Caco-2 (cell line): Measurements from ENCODE around the gene CNKSR3. TPM values are rescaled to one million over a fixed set of nuclear protein-coding genes. Genes with fewer than 3 reads are reported as not detected.

Source experiments
- BruUV-seq: library from RNA; stranded (reverse); fragments of 400-500 nt; replicated peaks from 2 replicates; lab custom pipeline; 2021; lab: Mats Ljungman, UMichigan
- CTCF ChIA-PET: fragments of 300-600 bp; sonication (Branson Sonifier 250); formaldehyde crosslinking; loops from one replicate; lab custom pipeline; 2022; ENCODE audit warnings: antibody characterized with exemption; lab: Charles Lee
- POLR2A ChIA-PET: fragments of 300-600 bp; sonication (Branson Sonifier 250); formaldehyde crosslinking; loops from one replicate; lab custom pipeline; 2022; ENCODE audit warnings: antibody characterized with exemption; lab: Charles Lee
- DNase-seq, 2 experiments: peaks; one replicate each; pipeline versions ENCODE4 v3.0.0 to v3.0.0-alpha.2; 2020 to 2022
- H3K27me3 ChIP-seq: replicated peaks from 2 replicates; pipeline ENCODE4 v1.6.0; 2011; ENCODE audit warnings: low read length; ENCODE audit not compliant: control insufficient read depth, insufficient read depth
- H3K36me3 ChIP-seq: 2 replicates; pipeline ENCODE4 v1.5.1; 2011; ENCODE audit warnings: low read length; ENCODE audit not compliant: control insufficient read depth, insufficient read depth
- H3K4me1 ChIP-seq: fragments of 250-450 bp; sonication (Bioruptor Pico); 2 replicates; pipeline ENCODE4 v1.5.1; 2020; ENCODE audit warnings: mild to moderate bottlenecking
- H3K4me3 ChIP-seq: 2 replicates; pipeline ENCODE4 v1.5.1; 2011; ENCODE audit warnings: low read depth, mild to moderate bottlenecking, control low read depth, low read length
- H3K9me3 ChIP-seq: fragments of 250-450 bp; sonication (Bioruptor Pico); 2 replicates; pipeline ENCODE4 v1.5.1; 2020; ENCODE audit warnings: mild to moderate bottlenecking, moderate library complexity
- H3K27ac Mint-ChIP-seq: one replicate; pipeline ENCODE4 v1.8.0; 2022; ENCODE audit warnings: mixed read lengths; ENCODE audit not compliant: unreplicated experiment
- H3K27me3 Mint-ChIP-seq: one replicate; pipeline ENCODE4 v1.8.0; 2022; ENCODE audit warnings: mixed read lengths; ENCODE audit not compliant: insufficient read depth, unreplicated experiment
- H3K36me3 Mint-ChIP-seq: one replicate; pipeline ENCODE4 v1.8.0; 2022; ENCODE audit warnings: mild to moderate bottlenecking, mixed read lengths; ENCODE audit not compliant: insufficient read depth, unreplicated experiment
- H3K4me1 Mint-ChIP-seq: one replicate; pipeline ENCODE4 v1.8.0; 2022; ENCODE audit warnings: low read depth, mixed read lengths; ENCODE audit not compliant: unreplicated experiment
- H3K4me3 Mint-ChIP-seq: one replicate; pipeline ENCODE4 v1.8.0; 2022; ENCODE audit warnings: mild to moderate bottlenecking, moderate library complexity, mixed read lengths; ENCODE audit not compliant: unreplicated experiment
- H3K9me3 Mint-ChIP-seq: one replicate; pipeline ENCODE4 v1.8.0; 2022; ENCODE audit warnings: mixed read lengths; ENCODE audit not compliant: unreplicated experiment
- intact Hi-C: fragments of 100-400 bp; cut with micrococcal nuclease; formaldehyde crosslinking; loops from one replicate; pipeline ENCODE4 v1.10.0; 2022; ENCODE audit not compliant: unreplicated experiment
- total RNA-seq: library from RNA; stranded (reverse); gene quantifications from 2 replicates; pipeline ENCODE4 v1.2.3, GENCODE V29; 2022
- TF ChIP-seq, protein P1 (sequence below), 2 experiments: fragments of 200-600 bp in 1 of 2; IDR thresholded peaks; 1 replicate in 1 of 2; 2 replicates in 1 of 2; pipeline versions ENCODE4 v1.5.1 to v1.8.0; 2011 to 2022; ENCODE audit warnings: antibody characterized with exemption in 1 of 2, control low read depth in 1 of 2, inconsistent platforms in 1 of 2, low read depth in 1 of 2, low read length in 1 of 2, mild to moderate bottlenecking in 1 of 2, moderate library complexity in 1 of 2; ENCODE audit not compliant: insufficient read depth in 1 of 2, severe bottlenecking in 1 of 2, unreplicated experiment in 1 of 2

CNKSR3 gene
- total RNA-seq, 1 experiment from 2014 or later = 33.1 TPM

DNA sequence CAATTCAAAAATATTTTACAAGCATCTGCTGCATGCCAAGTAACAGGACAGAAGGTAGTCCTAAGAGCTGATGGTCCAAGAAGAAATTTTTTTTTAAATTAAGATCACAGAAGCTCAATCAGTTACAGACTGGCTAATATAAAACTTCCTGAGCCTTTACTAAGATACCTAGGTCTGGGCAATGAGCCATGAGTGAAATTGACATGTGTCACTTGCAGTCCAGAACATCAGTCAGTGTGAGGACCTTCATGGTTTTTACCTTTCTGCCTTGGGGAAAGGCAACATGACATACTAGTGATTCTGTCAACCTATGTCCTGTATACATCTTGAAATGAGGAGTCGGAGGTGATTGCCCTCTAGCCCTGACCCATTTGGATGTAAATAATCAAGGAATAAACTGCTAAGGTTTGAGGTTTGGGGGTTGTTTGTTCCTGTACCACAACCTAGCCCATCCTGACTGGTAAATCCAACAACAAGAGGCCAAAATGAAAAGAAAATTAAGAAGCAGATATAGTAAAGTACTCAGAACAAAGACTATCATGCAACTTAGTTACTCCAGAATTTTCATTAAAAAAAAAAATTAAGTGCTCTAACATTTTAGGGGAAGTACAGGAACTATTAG, 70.0 kb downstream of the CNKSR3 start:
- intact Hi-C loops = loop anchor here (1.0 to 2.0 kb wide), 2 partner anchors 58 to 70 kb away; partner anchors contain the start of gene CNKSR3
- Mint-ChIP-seq H3K36me3 (peaks cover 58% of the 10 kb centered on the region), H3K27ac (peak overlapping the region; percentile 86), H3K4me3 (peak overlapping the region; percentile 12), H3K4me1 (peaks cover 36% of the 10 kb centered on the region), H3K9me3 (no peaks in the 10 kb centered on the region), H3K27me3 (no peaks in the 10 kb centered on the region)
- peaks cover 46% of the 10 kb centered on the region for H3K4me1 ChIP-seq
- TF ChIP-seq, protein P1, sequence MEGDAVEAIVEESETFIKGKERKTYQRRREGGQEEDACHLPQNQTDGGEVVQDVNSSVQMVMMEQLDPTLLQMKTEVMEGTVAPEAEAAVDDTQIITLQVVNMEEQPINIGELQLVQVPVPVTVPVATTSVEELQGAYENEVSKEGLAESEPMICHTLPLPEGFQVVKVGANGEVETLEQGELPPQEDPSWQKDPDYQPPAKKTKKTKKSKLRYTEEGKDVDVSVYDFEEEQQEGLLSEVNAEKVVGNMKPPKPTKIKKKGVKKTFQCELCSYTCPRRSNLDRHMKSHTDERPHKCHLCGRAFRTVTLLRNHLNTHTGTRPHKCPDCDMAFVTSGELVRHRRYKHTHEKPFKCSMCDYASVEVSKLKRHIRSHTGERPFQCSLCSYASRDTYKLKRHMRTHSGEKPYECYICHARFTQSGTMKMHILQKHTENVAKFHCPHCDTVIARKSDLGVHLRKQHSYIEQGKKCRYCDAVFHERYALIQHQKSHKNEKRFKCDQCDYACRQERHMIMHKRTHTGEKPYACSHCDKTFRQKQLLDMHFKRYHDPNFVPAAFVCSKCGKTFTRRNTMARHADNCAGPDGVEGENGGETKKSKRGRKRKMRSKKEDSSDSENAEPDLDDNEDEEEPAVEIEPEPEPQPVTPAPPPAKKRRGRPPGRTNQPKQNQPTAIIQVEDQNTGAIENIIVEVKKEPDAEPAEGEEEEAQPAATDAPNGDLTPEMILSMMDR (IDR thresholded peaks at IDR 0.05; ENCODE audit: insufficient read depth in 1 of 2, low read depth in 1 of 2, low read length in 1 of 2, severe bottlenecking in 1 of 2, unreplicated experiment in 1 of 2) = no peak
- no TSS peak for BruUV-seq
- H3K27me3 ChIP-seq = no peaks in the 10 kb centered on the region
- no peak for DNase-seq
- ChIA-PET POLR2A (interaction anchor here (0.6 kb wide), 1 partner anchor 338 kb away, joined by 5 read pairs; no protein-coding TSS in a partner anchor), CTCF (interaction anchor here (0.5 kb wide), 1 partner anchor 220 kb away, joined by 3 read pairs; no protein-coding TSS in a partner anchor)
- no peaks in the 10 kb centered on the region for H3K9me3 ChIP-seq
- peaks cover 1% of the 10 kb centered on the region; the same call in 1 of the 2 replicates for H3K36me3 ChIP-seq
- no peak overlapping the region for H3K4me3 ChIP-seq

- Histone ChIP-seq H3K27me3 (no peaks in the 10 kb centered on the region), H3K4me3 (no peak overlapping the region), H3K9me3 (no peaks in the 10 kb centered on the region), H3K36me3 (peaks cover 2% of the 10 kb centered on the region), H3K4me1 (peaks cover 46% of the 10 kb centered on the region)
- Mint-ChIP-seq H3K4me3 (peak overlapping the region; percentile 12), H3K27me3 (no peaks in the 10 kb centered on the region), H3K9me3 (no peaks in the 10 kb centered on the region), H3K27ac (peak overlapping the region; percentile 86), H3K36me3 (peaks cover 58% of the 10 kb centered on the region), H3K4me1 (peaks cover 34% of the 10 kb centered on the region)
- TF ChIP-seq, protein P1 (IDR thresholded peaks at IDR 0.05; ENCODE audit: insufficient read depth in 1 of 2, low read depth in 1 of 2, low read length in 1 of 2, severe bottlenecking in 1 of 2, unreplicated experiment in 1 of 2) = no peak
- intact Hi-C loops = loop anchor here (1.0 to 2.0 kb wide), 2 partner anchors 58 to 71 kb away; partner anchors contain the start of gene CNKSR3
- no TSS peak for BruUV-seq
- peak; percentile 54 to 55 for DNase-seq
- ChIA-PET POLR2A (interaction anchor here (0.6 kb wide), 1 partner anchor 70 kb away, joined by 3 read pairs; the partner anchor contains the start of gene CNKSR3), CTCF (interaction anchor here (0.5 kb wide), 1 partner anchor 220 kb away, joined by 3 read pairs; no protein-coding TSS in a partner anchor)
Measured at GRCh38 chr6:154440022-154440421, 70.5 kb downstream of the CNKSR3 start.

DNA sequence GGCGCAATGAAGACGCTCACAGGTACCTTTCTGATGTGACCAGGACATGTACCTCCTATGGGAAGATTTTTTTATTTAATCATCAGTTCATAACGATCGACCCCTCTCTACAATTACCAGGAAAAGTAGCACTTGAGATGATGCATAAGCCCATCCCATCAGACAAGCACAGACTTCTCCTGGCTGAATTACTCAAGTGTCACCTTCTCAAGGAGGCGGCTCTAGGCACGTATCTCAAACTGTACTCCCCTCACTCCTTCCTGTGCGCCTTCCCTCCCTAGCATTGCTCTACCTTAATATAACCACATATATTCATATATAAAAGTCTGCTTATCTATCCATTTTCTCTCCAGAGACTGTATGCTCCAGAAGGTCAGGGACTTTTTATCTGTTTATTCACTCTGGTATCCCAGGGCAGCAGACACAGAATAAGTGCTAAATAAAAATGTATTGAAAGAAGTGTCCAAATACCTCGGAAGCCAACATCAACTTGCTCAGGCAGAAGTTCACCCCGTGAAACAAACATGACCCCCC, 71.5 kb downstream of the CNKSR3 start:
- Histone ChIP-seq H3K4me3 (no peak overlapping the region), H3K27me3 (no peaks in the 10 kb centered on the region), H3K9me3 (no peaks in the 10 kb centered on the region), H3K4me1 (peaks cover 56% of the 10 kb centered on the region), H3K36me3 (peaks cover 2% of the 10 kb centered on the region)
- DNase-seq = no peak
- Mint-ChIP-seq H3K36me3 (peaks cover 54% of the 10 kb centered on the region), H3K9me3 (no peaks in the 10 kb centered on the region), H3K4me1 (peaks cover 34% of the 10 kb centered on the region), H3K27ac (peak overlapping the region; percentile 86), H3K27me3 (no peaks in the 10 kb centered on the region), H3K4me3 (peak overlapping the region; percentile 12)
- TF ChIP-seq, protein P1 (IDR thresholded peaks at IDR 0.05; ENCODE audit: insufficient read depth in 1 of 2, low read depth in 1 of 2, low read length in 1 of 2, severe bottlenecking in 1 of 2, unreplicated experiment in 1 of 2) = no peak
- intact Hi-C loops = no loop called here
- POLR2A ChIA-PET = no interaction called here
- BruUV-seq = no TSS peak
- CTCF ChIA-PET = no interaction called here
